Heart right ventricle (tissue), 16 donors: ENCODE measurements around the gene IRF5. TPM values are rescaled to one million over a fixed set of nuclear protein-coding genes. Genes with fewer than 3 reads are reported as not detected.
"Not testable (repeated sequence)": the region's sequence is repeated elsewhere in the genome, so short reads cannot be mapped to it uniquely, and the experiment has no call there.

Experiments used
- ATAC-seq, 8 donors: fragments of 200-7000 bp; cut with Tn5 transposase; one replicate each; pipeline ENCODE4 v1.9.1; 2020; ENCODE audit warnings: mild to moderate bottlenecking in 8 of 8, moderate library complexity in 8 of 8, moderate number of reproducible peaks in 1 of 8
- DNase-seq, 2 donors: peaks; one replicate each; pipeline ENCODE4 v3.0.0-alpha.2; 2020
- H3K27ac ChIP-seq, 10 donors: fragments of 200-600 bp; sonication (generic) in 2 of 10; one replicate each; pipeline versions ENCODE4 v1.5.0 to v1.8.0; 2020 to 2022; ENCODE audit warnings: mild to moderate bottlenecking in 3 of 10
- H3K27me3 ChIP-seq, 7 donors: fragments of 200-600 bp; one replicate each; pipeline ENCODE4 v1.8.0; 2021 to 2022; ENCODE audit warnings: mild to moderate bottlenecking in 2 of 7
- H3K36me3 ChIP-seq, 9 donors: fragments of 200-600 bp; sonication (generic) in 1 of 9; one replicate each; pipeline versions ENCODE4 v1.5.0 to v1.8.0; 2020 to 2022; ENCODE audit warnings: mild to moderate bottlenecking in 2 of 9
- H3K4me1 ChIP-seq, 9 donors: fragments of 200-600 bp; sonication (generic) in 1 of 9; one replicate each; pipeline versions ENCODE4 v1.5.0 to v1.8.0; 2020 to 2022; ENCODE audit warnings: mild to moderate bottlenecking in 4 of 9
- H3K4me3 ChIP-seq, 10 donors: fragments of 200-600 bp; sonication (generic) in 2 of 10; one replicate each; pipeline versions ENCODE4 v1.5.0 to v1.8.0; 2020 to 2022; ENCODE audit warnings: mild to moderate bottlenecking in 7 of 10, moderate library complexity in 2 of 10
- H3K9me3 ChIP-seq, 11 donors: fragments of 200-600 bp in 10 of 11; sonication (generic) in 2 of 11; one replicate each; pipeline versions ENCODE4 v1.5.0 to v1.8.0; 2013 to 2022; ENCODE audit warnings: mild to moderate bottlenecking in 2 of 11, control low read depth in 1 of 11, moderate library complexity in 1 of 11
- CTCF ChIP-seq, 9 donors: fragments of 200-600 bp; sonication (generic) in 2 of 9; IDR thresholded peaks; one replicate each; pipeline versions ENCODE4 v1.5.0 to v1.8.0; 2021 to 2022; ENCODE audit warnings: antibody characterized with exemption in 9 of 9, mild to moderate bottlenecking in 5 of 9, moderate library complexity in 1 of 9
- WGBS, 2 donors: extraction: QIAGEN DNeasy Blood & Tissue Kit; methylation state at CpG; one replicate each; pipeline ENCODE4 v1.1.7; 2013; ENCODE audit warnings: inconsistent platforms in 1 of 2; 5-methylcytosine and 5-hydroxymethylcytosine counted together
- intact Hi-C, 10 donors: fragments of 100-400 bp; cut with DNase I; formaldehyde crosslinking; loops; one replicate each; pipeline versions ENCODE4 v1.11.1 to v1.14.2; 2022
- polyA plus RNA-seq, 2 donors: library from polyadenylated mRNA; stranded (reverse); fragments of 200-250 nt; gene quantifications; one replicate each; pipeline ENCODE4 v1.2.3, GENCODE V29; 2013
- total RNA-seq, 10 donors: library from RNA; stranded (reverse); fragmentation: NEBNext Ultra II Directional in 3 of 10; extraction: Animal tissue kit (Norgen Biotek cat#: 25700) in 3 of 10; gene quantifications; one replicate each; pipeline versions ENCODE4 v1.2.1 to v1.2.4, GENCODE V29; 2021 to 2023
- donor health status: Arrhythmogenic right ventricular cardiomyopathy.
- donor health status: ischemic (EF 13 %, LVEDD 7.1; RV severe dilation, severe dysfunction).
- donor health status: healthy with polysubstance abuse.
- donor health status: DM: no; HTN: yes; CAD: no.
- donor health status: DM: no; HTN: no; CAD: no.
- donor health status: ischemic (EF 25% LVEDD 6.9; RV normal size, moderate dysfunction).
- donor health status: ischemic (EF 25% LVEDD 5.7; RV mildly dilated, moderate dysfunction).
- donor health status: healthy.
- donor health status: DM: yes; HTN: yes; CAD: no.
- donor health status: Ischemic cardiomyopathy.
- donor health status: ischemic (EF 35%, LVEDD 5.7; RV mildly dilated, moderate dysfunction).
- donor health status: nonischemic (EF 11% LVEDD 7.7; RV severe dilation, severe dysfunction).
- donor health status: DM: yes; HTN: yes; CAD: no.
- donor health status: PGD.
- donor health status: ischemic (EF 29% LVEDD 5.4; RV normal size, mild dysfunction).
- donor health status: nonischemic (EF 23%, LVEDD 6.1; RV moderate dilation, normal function).

IRF5 gene
- total and polyA plus RNA-seq, 12 donors = 0.46 to 6.6 (median 1.5) TPM

- WGBS, 2 donors = 54 to 68% methylated on average over 8 of the region's 8 CpGs
- ATAC-seq (peak in 7 of 8 donors; percentile 29 to 58 (median 52)), DNase-seq (peak in 1 of 2 donors; percentile 29)
- intact Hi-C loops = no loop called here
- Histone ChIP-seq H3K27me3 (peaks cover 5 to 79% (median 77%) of the 10 kb centered on the region in 7 donors), H3K36me3 (no peaks in the 10 kb centered on the region), H3K4me1 (peaks cover 0 to 35% (median 19%) of the 10 kb centered on the region in 9 donors), H3K27ac (peak overlapping the region in 3 of 10 donors; percentile 22 to 29 (median 24)), H3K4me3 (no peak overlapping the region), H3K9me3 (no peaks in the 10 kb centered on the region)
- no peak for TF ChIP-seq CTCF (IDR thresholded peaks at IDR 0.05)
Measured at GRCh38 chr7:128911423-128912031, 26.2 kb upstream of the IRF5 start.

DNA sequence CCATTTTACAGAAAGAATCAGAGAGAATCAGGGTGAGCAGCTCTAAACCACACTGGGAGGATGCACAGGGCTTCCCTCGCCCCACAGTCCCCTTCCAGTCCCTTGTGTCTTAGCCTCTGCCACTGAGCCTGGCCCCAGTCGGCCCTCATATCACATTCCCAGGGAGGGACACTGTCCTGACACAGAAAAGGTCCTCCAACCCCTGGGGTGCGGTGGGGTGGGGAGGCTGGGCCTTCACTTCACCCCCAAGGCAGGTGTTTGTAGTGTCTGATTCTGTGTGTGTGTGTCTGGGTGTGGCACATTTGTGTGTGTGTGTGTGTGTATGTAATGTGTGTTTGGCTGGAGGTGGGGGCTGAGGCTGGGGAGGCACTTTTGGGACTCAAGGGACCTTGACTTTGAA, 25.4 kb upstream of the IRF5 start:
- Histone ChIP-seq H3K27me3 (peaks cover 5 to 81% (median 78%) of the 10 kb centered on the region in 7 donors), H3K4me3 (no peak overlapping the region), H3K9me3 (no peaks in the 10 kb centered on the region), H3K27ac (no peak overlapping the region), H3K4me1 (peaks cover 0 to 35% (median 19%) of the 10 kb centered on the region in 9 donors), H3K36me3 (no peaks in the 10 kb centered on the region)
- ATAC-seq (no peak), DNase-seq (no peak)
- intact Hi-C loops = no loop called here
- 73 to 77% methylated on average over 3 of the region's 3 CpGs for WGBS, 2 donors
- TF ChIP-seq CTCF (IDR thresholded peaks at IDR 0.05) = no peak

DNA sequence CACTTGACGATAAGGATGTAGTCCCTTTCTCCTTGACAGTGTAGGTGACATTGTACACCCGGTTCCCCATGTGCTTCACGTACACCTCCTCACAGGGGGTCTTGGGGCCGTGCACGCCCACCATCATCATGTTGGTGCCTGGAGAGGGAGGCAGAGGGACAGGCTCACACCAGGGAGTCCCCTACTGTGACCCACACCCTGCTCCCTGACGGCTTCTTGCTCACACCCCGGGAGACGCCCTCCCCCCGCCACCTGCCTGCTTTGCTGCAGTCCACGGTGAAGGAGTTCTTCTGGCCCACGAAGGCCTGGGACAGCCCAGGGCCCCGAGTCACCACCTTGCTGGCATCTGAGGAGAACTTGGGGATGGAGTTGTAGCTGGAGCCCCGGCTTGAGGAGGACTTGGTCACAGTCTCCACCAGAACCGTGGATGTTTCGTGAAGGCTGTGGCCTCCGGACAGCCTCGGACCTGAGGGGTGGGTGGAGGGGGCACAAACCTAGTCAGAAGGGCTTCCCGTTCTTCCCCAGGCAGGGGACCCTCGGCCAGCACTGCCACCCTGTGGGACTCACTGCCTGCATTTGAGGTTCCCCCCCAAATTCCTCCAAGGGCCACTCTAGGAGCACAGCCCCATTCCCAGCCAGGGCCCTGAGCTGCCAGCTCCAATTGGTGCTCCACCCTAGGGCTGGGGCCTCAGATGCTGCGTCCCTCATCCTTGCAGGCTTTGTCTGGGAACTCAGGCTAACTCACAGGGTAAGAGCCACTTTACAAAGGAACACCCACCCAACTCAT, 24.8 kb upstream of the IRF5 start:
- H3K27me3 ChIP-seq = peaks cover 5 to 77% (median 72%) of the 10 kb centered on the region in 7 donors
- 90 to 96% methylated on average over 6 to 7 of the region's 20 CpGs for WGBS, 2 donors
- DNase-seq, H3K4me3 ChIP-seq, H3K9me3 ChIP-seq, H3K36me3 ChIP-seq, intact Hi-C loops, H3K27ac ChIP-seq: not testable (repeated sequence)
- peak in 1 of 8 donors; percentile 45 for ATAC-seq
- H3K4me1 ChIP-seq = peaks cover 0 to 35% (median 19%) of the 10 kb centered on the region in 9 donors

GRCh38 chr7:128913870-128914565, 23.7 kb upstream of the IRF5 start:
- TF ChIP-seq CTCF (IDR thresholded peaks at IDR 0.05) = no peak
- H3K27me3 ChIP-seq = peaks cover 5 to 79% (median 64%) of the 10 kb centered on the region in 7 donors
- no peaks in the 10 kb centered on the region for H3K9me3 ChIP-seq
- H3K27ac ChIP-seq = no peak overlapping the region
- ATAC-seq = no peak
- no peak for DNase-seq
- H3K36me3 ChIP-seq = no peaks in the 10 kb centered on the region
- H3K4me3 ChIP-seq = no peak overlapping the region
- H3K4me1 ChIP-seq = peaks cover 0 to 35% (median 19%) of the 10 kb centered on the region in 9 donors
- intact Hi-C loops = no loop called here
- WGBS, 2 donors = 83 to 91% methylated on average over 10 of the region's 10 CpGs
